SHP77 (cell line): ENCODE results near the gene MYO16.

Source experiments
- DNase-seq, 2 experiments: peaks; one replicate each; lab custom pipeline; 2025; lab: John Stamatoyannopoulos, UW

Gene MYO16

DNA sequence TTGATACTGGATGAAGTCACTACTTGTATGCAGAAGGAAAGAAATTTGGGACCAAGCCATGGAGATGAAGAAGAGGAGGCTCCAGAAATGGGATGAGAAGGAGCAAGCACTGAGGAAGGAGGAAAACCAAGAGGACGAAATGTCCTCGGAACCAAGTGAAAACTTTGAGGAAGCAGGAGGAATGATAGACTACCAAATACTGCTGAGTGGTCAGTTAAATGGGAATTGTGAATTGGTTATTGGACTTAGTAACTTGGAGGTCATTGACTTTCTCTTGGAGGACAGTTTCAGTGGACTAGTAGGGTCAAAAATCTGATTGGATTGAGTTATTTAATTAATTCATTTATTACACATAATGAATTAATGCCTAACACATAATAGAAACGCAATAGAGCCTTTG lies 167.9 kb downstream of the MYO16 start:
- no peak for DNase-seq

DNA sequence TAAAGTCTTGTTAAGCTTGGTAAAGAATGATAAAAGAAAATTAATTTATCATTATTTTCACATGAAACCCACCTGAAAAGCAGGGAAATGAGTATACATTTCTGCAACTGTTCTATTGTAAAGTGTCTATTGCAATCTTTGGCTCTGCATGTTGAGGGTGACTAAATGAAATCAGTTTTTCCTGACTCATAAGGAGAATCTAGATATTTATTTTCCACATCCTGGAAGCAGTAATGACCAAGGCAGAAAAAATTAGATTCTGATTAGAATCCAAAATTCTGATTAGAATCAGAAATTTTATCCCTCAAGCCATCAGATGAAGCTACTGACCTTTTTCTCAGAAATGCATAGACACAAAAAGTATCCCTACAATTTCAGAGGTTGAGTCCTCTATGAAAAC lies 178.4 kb downstream of the MYO16 start:
- no peak for DNase-seq

GRCh38 chr13:108812165-108812564 lies 182.8 kb downstream of the MYO16 start:
- no peak for DNase-seq

DNA sequence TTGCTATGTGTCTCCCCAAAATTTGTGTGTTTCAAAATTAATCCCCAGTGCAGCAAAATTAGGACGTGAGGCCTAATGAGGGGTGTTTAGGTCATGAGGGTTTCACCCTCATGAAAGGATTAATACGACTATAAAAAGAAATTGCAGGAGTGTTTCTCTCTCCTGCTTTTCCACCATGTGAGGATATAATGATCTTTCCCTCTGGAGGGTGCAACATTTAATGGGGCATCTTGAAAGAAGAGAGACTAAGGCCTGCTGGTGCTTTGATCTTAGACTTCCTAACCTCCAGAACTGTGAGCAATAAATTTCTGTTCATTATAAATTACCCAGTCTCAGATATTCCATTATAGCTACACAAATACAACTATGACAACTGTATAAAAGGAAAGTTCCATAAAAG lies 183.2 kb downstream of the MYO16 start:
- no peak for DNase-seq

DNA sequence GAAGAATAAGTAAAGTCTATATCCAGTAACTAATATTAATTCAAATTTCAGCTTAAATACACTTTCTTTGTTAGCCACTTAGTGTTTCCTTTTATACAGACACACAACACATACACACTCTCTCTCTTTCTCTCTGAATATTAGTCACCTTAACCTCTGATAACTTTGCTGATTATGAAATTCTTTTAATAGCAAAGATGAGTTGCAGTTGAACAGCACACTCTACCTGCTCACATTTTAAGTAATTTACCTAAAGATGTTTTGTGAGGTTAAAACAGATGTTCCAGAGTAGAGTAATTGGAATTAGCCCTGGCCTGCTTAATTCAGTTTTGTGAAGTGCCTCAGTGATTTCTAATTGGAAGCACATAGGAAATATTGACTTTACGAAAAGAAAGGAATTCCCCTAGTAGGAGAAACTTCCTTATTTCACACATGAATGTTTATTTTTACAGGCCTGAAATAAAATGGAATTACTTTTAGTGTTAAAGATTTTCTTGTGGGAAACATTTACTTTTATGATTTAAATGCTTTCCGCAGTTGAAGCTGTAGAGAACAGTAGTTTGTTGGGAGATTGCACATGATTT lies 184.3 kb downstream of the MYO16 start:
- DNase-seq = no peak

GRCh38 chr13:108816375-108816774 lies 187.0 kb downstream of the MYO16 start:
- DNase-seq = no peak

GRCh38 chr13:108827646-108828045 lies 198.2 kb downstream of the MYO16 start:
- peak in 1 of 2 experiments; percentile 17 for DNase-seq

- no peak for DNase-seq
These were observed 198.8 kb downstream of the MYO16 start for GRCh38 chr13:108828086-108828815.

GRCh38 chr13:108830916-108831315 lies 201.5 kb downstream of the MYO16 start:
- no peak for DNase-seq

DNA sequence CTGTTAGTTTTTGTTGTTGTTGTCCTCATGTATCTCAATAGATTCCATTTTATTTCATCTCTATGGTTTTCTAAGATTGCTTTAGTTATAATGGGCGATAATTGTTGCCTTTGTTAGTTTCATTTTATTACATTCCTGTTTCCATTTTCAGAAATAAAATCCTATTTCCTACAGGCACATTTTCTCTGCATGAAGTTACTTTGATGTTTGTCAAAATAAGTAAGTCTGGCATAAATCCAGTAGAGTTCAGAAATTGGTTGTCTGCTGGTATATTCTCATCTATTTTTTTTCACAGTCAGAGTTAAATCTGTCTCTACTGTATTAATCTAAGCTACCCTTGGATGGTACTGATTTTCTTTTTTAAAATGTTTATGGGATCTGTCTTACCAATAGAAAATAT lies 204.1 kb downstream of the MYO16 start:
- no peak for DNase-seq

DNA sequence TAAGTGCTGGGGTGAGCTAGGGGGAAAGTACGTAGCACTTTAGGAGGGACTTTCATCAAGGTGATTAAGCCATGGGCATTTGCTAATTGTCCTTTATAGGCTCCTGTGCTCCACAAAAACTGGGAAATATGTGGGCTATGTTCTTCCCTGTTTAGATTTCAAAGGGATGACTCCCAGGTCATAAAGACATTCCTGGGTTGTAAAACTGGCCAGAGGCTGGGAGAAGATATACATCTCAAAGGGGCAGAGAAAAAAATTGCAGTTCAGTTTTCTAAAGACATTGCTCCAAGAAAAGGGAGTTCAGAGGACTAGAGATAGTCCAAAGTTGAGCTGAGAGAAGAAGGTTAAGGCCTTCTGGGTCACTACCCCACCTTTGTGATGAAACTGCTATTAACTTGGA lies 204.8 kb downstream of the MYO16 start:
- no peak for DNase-seq

GRCh38 chr13:108835083-108835482 lies 205.7 kb downstream of the MYO16 start:
- DNase-seq = no peak

GRCh38 chr13:108850691-108851090 lies 221.3 kb downstream of the MYO16 start:
- no peak for DNase-seq

- no peak for DNase-seq
These were observed 222.2 kb downstream of the MYO16 start for GRCh38 chr13:108851660-108852059.

- DNase-seq = no peak
These were observed 223.6 kb downstream of the MYO16 start for GRCh38 chr13:108853031-108853430.

GRCh38 chr13:108855737-108856387 lies 226.5 kb downstream of the MYO16 start:
- no peak for DNase-seq

DNA sequence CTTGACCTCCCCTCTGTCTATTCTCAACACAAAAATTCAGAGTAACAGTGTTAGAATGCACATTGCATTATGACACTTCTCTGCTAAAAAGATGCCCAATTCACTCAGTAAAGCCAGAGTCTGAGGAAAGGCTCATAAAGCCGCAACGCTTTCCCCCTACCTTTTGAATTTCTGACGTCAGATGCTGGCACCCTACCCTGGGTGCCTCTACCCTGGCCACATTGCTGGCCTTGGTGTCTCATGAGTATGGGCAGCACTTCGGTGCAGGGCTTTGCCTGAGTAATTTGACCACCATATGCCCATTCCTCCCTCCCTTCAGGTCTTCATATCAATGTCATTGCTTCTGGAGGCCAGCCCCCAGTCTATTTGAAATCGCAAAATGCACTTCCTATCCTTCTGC lies 229.3 kb downstream of the MYO16 start:
- DNase-seq = no peak

DNA sequence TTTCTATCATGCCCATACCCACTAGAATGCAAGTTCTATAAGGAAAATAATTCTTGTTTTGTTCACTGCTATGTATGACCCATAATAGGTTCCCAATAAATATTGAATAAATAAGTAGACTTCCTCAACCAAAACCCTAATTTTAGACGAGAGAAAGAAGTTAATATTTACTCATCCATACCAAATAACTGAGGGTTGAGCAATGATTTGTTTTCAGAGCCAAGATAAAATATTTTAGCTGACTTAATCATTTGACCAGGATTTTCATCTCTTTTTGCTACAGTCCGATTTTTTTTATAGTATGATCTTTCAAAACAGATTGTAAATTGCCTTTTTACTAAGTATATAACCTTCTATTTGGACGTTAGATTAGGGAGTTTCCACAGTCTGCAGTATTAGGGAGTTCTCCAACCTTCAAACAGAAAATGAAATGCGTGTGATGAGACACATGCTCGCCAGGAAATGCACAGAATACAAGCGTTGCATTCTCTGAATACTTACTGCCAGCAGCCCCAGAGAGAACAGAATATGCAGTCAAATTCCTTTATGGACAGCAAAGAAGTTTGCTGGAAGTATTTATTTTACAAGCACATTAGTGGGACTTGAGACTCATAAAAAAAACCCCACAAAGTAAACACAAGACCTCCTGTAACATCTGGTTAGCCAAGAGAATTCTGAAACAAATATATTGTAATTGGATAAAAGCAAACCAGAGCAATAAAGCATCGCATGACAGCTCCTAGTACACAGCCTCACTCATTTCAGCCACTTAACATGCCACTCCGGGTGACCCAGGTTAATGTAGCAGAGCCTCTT lies 230.0 kb downstream of the MYO16 start:
- DNase-seq = no peak

DNA sequence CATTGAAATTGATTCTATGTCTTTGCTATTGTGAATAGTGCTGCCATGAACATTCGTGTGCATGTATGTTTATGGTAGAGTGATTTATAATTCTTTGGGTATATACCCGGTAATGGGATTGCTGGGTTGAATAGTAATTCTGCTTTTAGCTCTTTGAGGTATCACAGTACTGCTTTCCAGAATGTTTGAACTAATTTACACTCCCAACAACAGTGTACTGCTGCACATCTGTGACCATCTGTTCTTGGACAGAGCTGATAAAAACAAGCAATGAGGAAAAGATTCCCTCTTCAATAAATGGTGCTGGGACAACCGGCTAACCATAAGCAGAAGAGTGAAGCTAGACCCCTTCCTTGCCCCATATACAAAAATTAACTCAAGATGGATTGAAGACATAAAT lies 231.0 kb downstream of the MYO16 start:
- DNase-seq = no peak

- DNase-seq = no peak
These were observed 247.9 kb downstream of the MYO16 start for GRCh38 chr13:108877300-108877699.

DNA sequence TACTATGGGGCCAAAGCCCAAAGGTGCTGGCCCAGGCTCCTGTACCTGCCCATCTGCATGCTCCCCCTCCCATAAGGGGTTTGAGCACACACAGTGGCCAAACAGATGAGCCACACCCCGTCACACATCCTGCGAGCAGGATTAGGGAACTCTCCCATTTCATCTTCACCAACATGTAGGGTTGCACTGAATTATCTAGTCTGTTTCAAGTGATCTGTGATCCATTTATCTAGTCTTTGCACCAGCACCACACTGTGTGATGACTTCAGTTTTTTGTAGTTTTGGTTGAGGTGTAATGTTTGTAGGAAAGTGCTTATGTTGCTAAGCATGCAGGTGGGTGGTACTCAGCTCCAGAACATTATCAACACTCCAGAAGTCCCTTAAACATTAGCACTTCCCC lies 249.3 kb downstream of the MYO16 start:
- no peak for DNase-seq

- no peak for DNase-seq
These were observed 260.0 kb downstream of the MYO16 start for GRCh38 chr13:108889324-108889984.
